ENCODE results near the gene QRICH2. TPM values are rescaled to one million over a fixed set of nuclear protein-coding genes. Genes with fewer than 3 reads are reported as not detected.

QRICH2 gene
- total RNA-seq, 1 donor from 2014 or later: 1.7 TPM

DNA sequence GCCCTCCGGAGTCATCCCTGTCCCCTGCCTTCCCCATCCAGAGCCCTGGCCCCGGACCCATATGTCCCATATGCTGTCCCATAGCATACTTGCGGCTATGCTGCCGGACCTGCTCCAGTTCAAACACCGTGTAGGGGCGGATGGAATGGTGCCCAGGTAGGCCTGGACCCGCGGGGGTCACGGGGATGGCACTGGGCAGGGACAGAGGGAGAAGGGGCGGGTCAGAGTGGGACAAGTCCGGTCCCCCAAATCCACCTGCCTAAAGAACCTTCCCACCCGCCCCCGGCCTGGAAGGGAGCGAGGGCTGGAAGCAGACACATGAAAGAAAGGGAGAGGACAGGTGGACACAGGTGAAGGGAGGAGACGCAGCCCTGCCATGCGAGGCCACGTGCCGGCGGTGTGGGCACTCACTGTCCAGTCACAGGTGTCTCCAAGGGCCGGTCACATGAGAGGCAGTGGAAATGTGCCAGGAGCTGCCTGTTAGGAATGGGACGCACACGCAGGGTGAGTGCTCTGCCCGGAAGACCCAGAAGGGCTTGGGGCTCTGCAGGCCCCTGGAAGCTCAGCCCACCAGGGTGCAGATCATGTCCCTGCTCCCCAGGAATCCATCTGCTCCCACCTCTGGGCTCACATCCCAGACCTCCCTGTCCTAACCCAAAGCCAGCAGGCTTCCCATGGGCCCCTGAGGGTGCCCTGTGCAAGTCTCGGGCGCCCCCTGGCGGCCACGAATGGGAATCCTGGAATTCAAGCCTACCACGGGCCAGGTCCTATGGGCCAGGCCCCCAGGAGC lies 28.9 kb downstream of the QRICH2 start:
- no peaks in the 10 kb centered on the region for H3K9me3 ChIP-seq (ENCODE audit: low read depth)
- DNase-seq (ENCODE audit: low spot score): peak; percentile 91
- no peaks in the 10 kb centered on the region for H3K36me3 ChIP-seq
- H4K20me1 ChIP-seq (ENCODE audit: low read depth): no peaks in the 10 kb centered on the region
- no peaks in the 10 kb centered on the region for H3K9me3 Mint-ChIP-seq
- no peaks in the 10 kb centered on the region for H3K4me1 ChIP-seq
- peaks cover 2% of the 10 kb centered on the region for H3K4me1 Mint-ChIP-seq
- H3K9ac ChIP-seq: no peak overlapping the region
- H3K4me3 Mint-ChIP-seq: no peak overlapping the region
- no peaks in the 10 kb centered on the region for H3K36me3 Mint-ChIP-seq
- no peak overlapping the region for H2AFZ ChIP-seq (replicated peaks)
- no peaks in the 10 kb centered on the region for H3K27me3 ChIP-seq
- no peaks in the 10 kb centered on the region for H3F3A ChIP-seq (ENCODE audit: low read depth)
- peaks cover 5% of the 10 kb centered on the region for H3K27me3 Mint-ChIP-seq (ENCODE audit: insufficient read depth, low read depth)
- H3K27ac ChIP-seq: no peak overlapping the region
- H3K4me2 ChIP-seq: no peak overlapping the region
- H3K4me3 ChIP-seq: no peak overlapping the region
- no peak for TF ChIP-seq EZH2 (IDR thresholded peaks at IDR 0.05)
- TF ChIP-seq, protein P1, sequence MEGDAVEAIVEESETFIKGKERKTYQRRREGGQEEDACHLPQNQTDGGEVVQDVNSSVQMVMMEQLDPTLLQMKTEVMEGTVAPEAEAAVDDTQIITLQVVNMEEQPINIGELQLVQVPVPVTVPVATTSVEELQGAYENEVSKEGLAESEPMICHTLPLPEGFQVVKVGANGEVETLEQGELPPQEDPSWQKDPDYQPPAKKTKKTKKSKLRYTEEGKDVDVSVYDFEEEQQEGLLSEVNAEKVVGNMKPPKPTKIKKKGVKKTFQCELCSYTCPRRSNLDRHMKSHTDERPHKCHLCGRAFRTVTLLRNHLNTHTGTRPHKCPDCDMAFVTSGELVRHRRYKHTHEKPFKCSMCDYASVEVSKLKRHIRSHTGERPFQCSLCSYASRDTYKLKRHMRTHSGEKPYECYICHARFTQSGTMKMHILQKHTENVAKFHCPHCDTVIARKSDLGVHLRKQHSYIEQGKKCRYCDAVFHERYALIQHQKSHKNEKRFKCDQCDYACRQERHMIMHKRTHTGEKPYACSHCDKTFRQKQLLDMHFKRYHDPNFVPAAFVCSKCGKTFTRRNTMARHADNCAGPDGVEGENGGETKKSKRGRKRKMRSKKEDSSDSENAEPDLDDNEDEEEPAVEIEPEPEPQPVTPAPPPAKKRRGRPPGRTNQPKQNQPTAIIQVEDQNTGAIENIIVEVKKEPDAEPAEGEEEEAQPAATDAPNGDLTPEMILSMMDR (IDR thresholded peaks at IDR 0.05): peak; percentile 98
- H3K27ac Mint-ChIP-seq: peak overlapping the region; percentile 72
- no peaks in the 10 kb centered on the region for H3K79me2 ChIP-seq (ENCODE audit: low read depth)

GRCh38 chr17:76278268-76278908 lies 29.7 kb downstream of the QRICH2 start:
- TF ChIP-seq, protein P1 (IDR thresholded peaks at IDR 0.05): no peak
- TF ChIP-seq EZH2 (IDR thresholded peaks at IDR 0.05) (no peak), EZH2phosphoT487 (IDR thresholded peaks at IDR 0.05) (no peak)

GRCh38 chr17:76277300-76278267 lies 30.5 kb downstream of the QRICH2 start:
- H3K27me3 ChIP-seq: no peaks in the 10 kb centered on the region
- no peak for DNase-seq (ENCODE audit: low spot score)
- no peak overlapping the region for H3K4me3 ChIP-seq
- peaks cover 5% of the 10 kb centered on the region for H3K27me3 Mint-ChIP-seq (ENCODE audit: insufficient read depth, low read depth)
- no peak overlapping the region for H2AFZ ChIP-seq (replicated peaks)
- H3K9me3 Mint-ChIP-seq: no peaks in the 10 kb centered on the region
- peaks cover 3% of the 10 kb centered on the region for H4K20me1 ChIP-seq (ENCODE audit: low read depth)
- H3K4me2 ChIP-seq: no peak overlapping the region
- peaks cover 2% of the 10 kb centered on the region for H3K4me1 Mint-ChIP-seq
- H3K36me3 ChIP-seq: no peaks in the 10 kb centered on the region
- H3K4me1 ChIP-seq: no peaks in the 10 kb centered on the region
- no peaks in the 10 kb centered on the region for H3K9me3 ChIP-seq (ENCODE audit: low read depth)
- H3K27ac Mint-ChIP-seq: no peak overlapping the region
- H3K4me3 Mint-ChIP-seq: no peak overlapping the region
- H3K9ac ChIP-seq: no peak overlapping the region
- H3K27ac ChIP-seq: no peak overlapping the region
- no peaks in the 10 kb centered on the region for H3K79me2 ChIP-seq (ENCODE audit: low read depth)
- H3F3A ChIP-seq (ENCODE audit: low read depth): peaks cover 5% of the 10 kb centered on the region
- no peaks in the 10 kb centered on the region for H3K36me3 Mint-ChIP-seq
- TF ChIP-seq EZH2phosphoT487 (IDR thresholded peaks at IDR 0.05): no peak

More at GRCh38 chr17:76278268-76278908, 29.7 kb downstream of the QRICH2 start:
- H3K4me1 Mint-ChIP-seq: peaks cover 2% of the 10 kb centered on the region
- Histone ChIP-seq H3K4me2 (no peak overlapping the region), H4K20me1 (ENCODE audit: low read depth) (no peaks in the 10 kb centered on the region), H3K79me2 (ENCODE audit: low read depth) (no peaks in the 10 kb centered on the region), H3F3A (ENCODE audit: low read depth) (peaks cover 2% of the 10 kb centered on the region), H3K4me1 (no peaks in the 10 kb centered on the region), H3K9ac (no peak overlapping the region), H3K27me3 (no peaks in the 10 kb centered on the region), H3K36me3 (no peaks in the 10 kb centered on the region), H2AFZ (replicated peaks) (no peak overlapping the region), H3K9me3 (ENCODE audit: low read depth) (no peaks in the 10 kb centered on the region), H3K4me3 (no peak overlapping the region), H3K27ac (no peak overlapping the region)
- H3K27ac Mint-ChIP-seq: no peak overlapping the region
- no peak for DNase-seq (ENCODE audit: low spot score)
- H3K4me3 Mint-ChIP-seq: no peak overlapping the region
- H3K27me3 Mint-ChIP-seq (ENCODE audit: insufficient read depth, low read depth): peaks cover 5% of the 10 kb centered on the region
- no peaks in the 10 kb centered on the region for H3K9me3 Mint-ChIP-seq
- no peaks in the 10 kb centered on the region for H3K36me3 Mint-ChIP-seq
